Measurements from ENCODE around the gene SLC39A11. TPM values are rescaled to one million over a fixed set of nuclear protein-coding genes. Genes with fewer than 3 reads are reported as not detected.
A peak's percentile ranks its signal among the peaks of the same experiment; 100 is the strongest.

The SLC39A11 gene
- polyA plus RNA-seq, 3 donors = 16.6 to 27.9 (median 26.6) TPM

- 99% methylated on average over 23 of the region's 23 CpGs for WGBS (ENCODE audit: insufficient coverage)
- TF ChIP-seq CTCF (IDR thresholded peaks at IDR 0.05) = no peak
- Mint-ChIP-seq H3K27ac (peak overlapping the region in 1 of 7 donors; percentile 34), H3K36me3 (peaks cover 48% of the 10 kb centered on the region in 2 donors), H3K9me3 (no peaks in the 10 kb centered on the region), H3K4me3 (no peak overlapping the region), H3K27me3 (ENCODE audit: low read depth in 3 of 3) (no peaks in the 10 kb centered on the region), H3K4me1 (no peaks in the 10 kb centered on the region)
- H3K9me3 ChIP-seq (replicated peaks in 1 of 2; ENCODE audit: control insufficient read depth in 1 of 2, insufficient read depth in 1 of 2, low read length in 2 of 2) = no peaks in the 10 kb centered on the region
- no peak overlapping the region for H3K27ac ChIP-seq (ENCODE audit: low read depth in 1 of 2, low read length in 2 of 2)
- no peak overlapping the region for H3K4me3 ChIP-seq (replicated peaks in 1 of 3; ENCODE audit: low read depth in 2 of 3, low read length in 3 of 3)
- no peak for DNase-seq
- H3K36me3 ChIP-seq (replicated peaks in 1 of 2; ENCODE audit: control insufficient read depth in 1 of 2, insufficient read depth in 2 of 2, low read length in 2 of 2) = peaks cover 29 to 51% of the 10 kb centered on the region in 2 donors
- H3K9ac ChIP-seq (ENCODE audit: insufficient read depth, low read length, poor library complexity, severe bottlenecking) = no peak overlapping the region
- no peak overlapping the region for H3K4me2 ChIP-seq (replicated peaks; ENCODE audit: extremely low read depth, low read length, poor library complexity, severe bottlenecking)
- H3K27me3 ChIP-seq (ENCODE audit: control insufficient read depth in 2 of 2, insufficient read depth in 2 of 2, low read length in 2 of 2) = no peaks in the 10 kb centered on the region
- intact Hi-C loops (cut with micrococcal nuclease) = no loop called here
- peaks cover 22% of the 10 kb centered on the region for H4K20me1 ChIP-seq (ENCODE audit: insufficient read depth, low read length)
- H2AFZ ChIP-seq (ENCODE audit: insufficient read depth, low read depth, low read length, poor library complexity, severe bottlenecking) = no peak overlapping the region
- peaks cover 18% of the 10 kb centered on the region for H3K79me2 ChIP-seq (ENCODE audit: insufficient read depth, low read length)
- H3K4me1 ChIP-seq (ENCODE audit: control insufficient read depth in 1 of 2, insufficient read depth in 2 of 2, low read length in 2 of 2) = no peaks in the 10 kb centered on the region
These were observed 144.4 kb downstream of the SLC39A11 start for GRCh38 chr17:72948115-72948514.

- no peaks in the 10 kb centered on the region for H3K4me1 Mint-ChIP-seq
- intact Hi-C loops (cut with micrococcal nuclease) = no loop called here
- Histone ChIP-seq H3K27ac (ENCODE audit: low read depth in 1 of 2, low read length in 2 of 2) (no peak overlapping the region), H3K9ac (ENCODE audit: insufficient read depth, low read length, poor library complexity, severe bottlenecking) (no peak overlapping the region), H3K4me1 (ENCODE audit: control insufficient read depth in 1 of 2, insufficient read depth in 2 of 2, low read length in 2 of 2) (no peaks in the 10 kb centered on the region), H3K4me2 (replicated peaks; ENCODE audit: extremely low read depth, low read length, poor library complexity, severe bottlenecking) (no peak overlapping the region), H3K9me3 (replicated peaks in 1 of 2; ENCODE audit: control insufficient read depth in 1 of 2, insufficient read depth in 1 of 2, low read length in 2 of 2) (no peaks in the 10 kb centered on the region), H3K36me3 (replicated peaks in 1 of 2; ENCODE audit: control insufficient read depth in 1 of 2, insufficient read depth in 2 of 2, low read length in 2 of 2) (peaks cover 35 to 58% of the 10 kb centered on the region in 2 donors), H3K4me3 (replicated peaks in 1 of 3; ENCODE audit: low read depth in 2 of 3, low read length in 3 of 3) (no peak overlapping the region), H4K20me1 (ENCODE audit: insufficient read depth, low read length) (peaks cover 16% of the 10 kb centered on the region), H3K27me3 (ENCODE audit: control insufficient read depth in 2 of 2, insufficient read depth in 2 of 2, low read length in 2 of 2) (no peaks in the 10 kb centered on the region), H2AFZ (ENCODE audit: insufficient read depth, low read depth, low read length, poor library complexity, severe bottlenecking) (no peak overlapping the region), H3K79me2 (ENCODE audit: insufficient read depth, low read length) (peaks cover 21% of the 10 kb centered on the region)
- TF ChIP-seq CTCF (IDR thresholded peaks at IDR 0.05) = no peak
- WGBS (ENCODE audit: insufficient coverage) = 96% methylated on average over 7 of the region's 10 CpGs
- H3K9me3 Mint-ChIP-seq = no peaks in the 10 kb centered on the region
- H3K27me3 Mint-ChIP-seq (ENCODE audit: low read depth in 3 of 3) = no peaks in the 10 kb centered on the region
- peaks cover 54 to 55% of the 10 kb centered on the region in 2 donors for H3K36me3 Mint-ChIP-seq
- DNase-seq = no peak
- H3K4me3 Mint-ChIP-seq = no peak overlapping the region
- H3K27ac Mint-ChIP-seq = peak overlapping the region in 3 of 7 donors; percentile 18 to 61 (median 31)
These were observed 145.0 kb downstream of the SLC39A11 start for GRCh38 chr17:72947475-72947874.
